Endometrium (tissue), 2 donors: ENCODE measurements around the gene USB1.
"Not testable (repeated sequence)": the region's sequence is repeated elsewhere in the genome, so short reads cannot be mapped to it uniquely, and the experiment has no call there.

Experiments
- FAIRE-seq: peaks from 2 replicates; lab custom pipeline; 2012; peaks lifted over from hg19 to GRCh38; lab: Jason Lieb, UNC
- donor health status: control.
- donor health status: control.

USB1 gene

GRCh38 chr16:57970319-57970718 is 30.9 kb upstream of the USB1 start:
- FAIRE-seq, result no peak

GRCh38 chr16:57970970-57971369 is 30.2 kb upstream of the USB1 start, which contains the start of gene CNGB1:
CNGB1 (minus strand) TSS chr16:57971128; CDS start chr16:57967286, 3,842 bp downstream.
- no peak for FAIRE-seq

- FAIRE-seq, result no peak
Observed at GRCh38 chr16:57971848-57972247, 29.4 kb upstream of the USB1 start.

- no peak for FAIRE-seq
Observed at GRCh38 chr16:57972306-57972705, 28.9 kb upstream of the USB1 start.

- FAIRE-seq, result no peak
Observed at GRCh38 chr16:57976331-57976796, 24.8 kb upstream of the USB1 start.

GRCh38 chr16:57977418-57978069 is 23.7 kb upstream of the USB1 start:
- no peak for FAIRE-seq

- not testable (repeated sequence) for FAIRE-seq
Observed at GRCh38 chr16:57978070-57978465, 23.1 kb upstream of the USB1 start.

GRCh38 chr16:57979006-57979585 is 22.1 kb upstream of the USB1 start:
- no peak for FAIRE-seq

- FAIRE-seq, result no peak
Observed at GRCh38 chr16:57981636-57982035, 19.6 kb upstream of the USB1 start.

- FAIRE-seq, result no peak
Observed at GRCh38 chr16:57982385-57982784, 18.8 kb upstream of the USB1 start.

GRCh38 chr16:57984443-57985203 is 16.6 kb upstream of the USB1 start:
- no peak for FAIRE-seq

GRCh38 chr16:57985204-57986181 is 15.7 kb upstream of the USB1 start:
- FAIRE-seq, result no peak

GRCh38 chr16:57986196-57986595 is 15.0 kb upstream of the USB1 start:
- no peak for FAIRE-seq

GRCh38 chr16:57987441-57988177 is 13.6 kb upstream of the USB1 start:
- no peak for FAIRE-seq

- FAIRE-seq, result no peak
Observed at GRCh38 chr16:57988929-57989328, 12.3 kb upstream of the USB1 start.

GRCh38 chr16:57991551-57992059 is 9.6 kb upstream of the USB1 start:
- no peak for FAIRE-seq

GRCh38 chr16:57992084-57992483 is 9.1 kb upstream of the USB1 start:
- no peak for FAIRE-seq

- no peak for FAIRE-seq
Observed at GRCh38 chr16:57993438-57993837, 7.8 kb upstream of the USB1 start.

GRCh38 chr16:57993897-57994296 is 7.3 kb upstream of the USB1 start:
- FAIRE-seq, result no peak

- no peak for FAIRE-seq
Observed at GRCh38 chr16:57994361-57994760, 6.8 kb upstream of the USB1 start.

GRCh38 chr16:57994778-57995177 is 6.4 kb upstream of the USB1 start:
- FAIRE-seq, result no peak
